Measurements from ENCODE around the gene PEX16.

PEX16 gene

DNA sequence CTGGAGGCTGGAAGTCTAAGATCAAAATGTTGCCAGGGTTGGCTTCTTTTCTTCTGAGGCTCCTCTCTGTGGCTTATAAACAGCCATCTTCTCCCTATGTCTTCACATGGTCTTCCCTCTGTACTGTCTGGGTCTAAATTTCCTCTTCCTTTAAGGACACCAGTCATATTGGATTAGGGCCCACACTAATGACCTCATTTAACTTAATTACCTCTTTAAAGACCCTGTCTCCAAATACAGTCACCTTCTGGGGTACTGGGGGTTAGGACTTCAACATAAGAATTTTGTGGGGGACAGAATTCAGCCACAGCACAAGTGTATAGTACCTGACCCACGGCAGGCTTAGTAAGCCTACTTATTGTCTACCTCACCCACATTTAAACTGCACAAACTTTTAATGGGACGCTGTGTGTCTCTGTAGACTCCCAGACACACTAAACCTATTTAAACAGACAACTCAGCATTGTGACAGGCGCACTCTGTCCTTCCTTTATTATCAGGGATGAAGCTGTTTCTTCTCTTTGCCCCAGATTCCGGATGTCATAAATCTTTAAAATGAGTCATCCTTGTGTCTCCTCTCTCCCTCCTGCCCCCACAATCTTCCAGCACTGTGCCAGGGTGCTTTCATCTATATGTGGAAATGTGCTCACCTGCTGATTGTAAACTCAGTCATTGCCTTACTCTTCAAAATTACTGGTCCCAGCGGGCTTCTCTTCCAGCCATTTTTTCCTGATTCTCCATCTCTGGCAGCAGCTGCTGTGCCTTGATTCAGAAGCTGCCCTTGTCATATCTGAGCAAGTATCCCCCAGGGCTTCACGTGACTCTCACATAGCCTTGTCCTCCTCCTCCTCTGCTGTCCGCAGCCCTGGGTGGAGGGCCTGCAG is 37.6 kb downstream of the PEX16 start:
- TF ChIP-seq ZFX (IDR thresholded peaks at IDR 0.05; ENCODE audit: borderline replicate concordance): no peak
- TF ChIP-seq, protein P1, sequence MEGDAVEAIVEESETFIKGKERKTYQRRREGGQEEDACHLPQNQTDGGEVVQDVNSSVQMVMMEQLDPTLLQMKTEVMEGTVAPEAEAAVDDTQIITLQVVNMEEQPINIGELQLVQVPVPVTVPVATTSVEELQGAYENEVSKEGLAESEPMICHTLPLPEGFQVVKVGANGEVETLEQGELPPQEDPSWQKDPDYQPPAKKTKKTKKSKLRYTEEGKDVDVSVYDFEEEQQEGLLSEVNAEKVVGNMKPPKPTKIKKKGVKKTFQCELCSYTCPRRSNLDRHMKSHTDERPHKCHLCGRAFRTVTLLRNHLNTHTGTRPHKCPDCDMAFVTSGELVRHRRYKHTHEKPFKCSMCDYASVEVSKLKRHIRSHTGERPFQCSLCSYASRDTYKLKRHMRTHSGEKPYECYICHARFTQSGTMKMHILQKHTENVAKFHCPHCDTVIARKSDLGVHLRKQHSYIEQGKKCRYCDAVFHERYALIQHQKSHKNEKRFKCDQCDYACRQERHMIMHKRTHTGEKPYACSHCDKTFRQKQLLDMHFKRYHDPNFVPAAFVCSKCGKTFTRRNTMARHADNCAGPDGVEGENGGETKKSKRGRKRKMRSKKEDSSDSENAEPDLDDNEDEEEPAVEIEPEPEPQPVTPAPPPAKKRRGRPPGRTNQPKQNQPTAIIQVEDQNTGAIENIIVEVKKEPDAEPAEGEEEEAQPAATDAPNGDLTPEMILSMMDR (IDR thresholded peaks at IDR 0.05): no peak
- H3K27ac ChIP-seq: no peak overlapping the region

DNA sequence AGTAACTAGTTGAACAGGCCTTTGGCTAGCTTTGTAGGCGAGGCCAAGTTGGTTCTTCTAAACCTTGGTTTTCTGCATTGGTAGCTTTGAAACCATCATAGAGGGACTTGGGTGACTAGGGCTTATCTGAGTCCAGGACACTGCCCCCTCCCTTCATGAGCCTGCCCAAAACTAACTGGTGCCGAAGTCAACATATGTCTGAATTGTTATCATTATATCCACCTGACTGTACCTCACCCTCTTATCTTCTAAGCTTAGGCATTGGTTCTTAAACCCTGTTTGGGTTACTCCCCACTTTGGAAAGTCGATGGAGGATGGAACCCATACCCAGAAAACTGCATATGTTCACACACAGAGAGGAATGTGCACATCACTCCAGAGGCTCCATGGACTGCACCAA is 39.8 kb downstream of the PEX16 start:
- no peak overlapping the region for H3K27ac ChIP-seq
- TF ChIP-seq, protein P1 (IDR thresholded peaks at IDR 0.05): no peak
- TF ChIP-seq ZFX (IDR thresholded peaks at IDR 0.05; ENCODE audit: borderline replicate concordance): no peak

DNA sequence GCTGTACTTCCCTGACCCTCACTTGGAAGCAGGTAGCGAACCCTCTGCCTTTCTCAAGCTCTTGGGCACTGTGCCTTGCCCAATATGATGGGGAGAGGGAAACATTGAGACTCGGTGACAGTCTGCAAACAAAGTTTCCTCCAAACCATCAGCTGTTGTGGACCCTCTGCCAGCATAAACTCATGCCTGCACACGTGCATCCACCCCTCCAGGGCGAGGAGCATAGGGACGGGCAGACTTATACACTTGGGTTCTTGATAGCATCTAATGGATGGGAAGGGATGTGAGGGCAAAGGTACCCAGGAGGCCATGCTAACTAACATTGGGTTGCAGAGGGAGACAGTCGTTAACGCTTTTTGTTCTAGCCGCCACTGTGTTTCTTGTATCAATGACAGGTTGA is 40.5 kb downstream of the PEX16 start:
- no peak overlapping the region for H3K27ac ChIP-seq
- TF ChIP-seq, protein P1 (IDR thresholded peaks at IDR 0.05): no peak
- no peak for TF ChIP-seq ZFX (IDR thresholded peaks at IDR 0.05; ENCODE audit: borderline replicate concordance)

DNA sequence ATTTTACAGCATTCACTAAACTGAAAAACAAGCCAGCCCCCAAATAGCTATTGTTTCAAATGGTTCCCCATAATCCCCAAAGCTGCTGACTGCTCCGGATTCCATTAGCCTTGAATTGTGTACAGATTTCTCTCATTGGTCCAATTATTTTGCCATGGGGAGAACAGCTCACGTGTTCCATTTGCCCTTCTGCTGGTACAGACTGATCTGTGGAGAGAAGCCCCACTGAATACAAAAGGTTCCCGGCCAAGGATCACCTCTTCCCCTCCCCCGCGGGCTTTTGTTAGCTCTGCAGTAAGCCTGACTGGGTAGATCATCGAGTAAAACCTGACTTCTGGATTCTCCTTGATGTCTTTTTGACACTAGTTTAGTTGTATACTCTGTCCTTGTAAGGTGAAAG is 41.3 kb downstream of the PEX16 start:
- TF ChIP-seq, protein P1 (IDR thresholded peaks at IDR 0.05): no peak
- no peak for TF ChIP-seq ZFX (IDR thresholded peaks at IDR 0.05; ENCODE audit: borderline replicate concordance)
- H3K27ac ChIP-seq: no peak overlapping the region

DNA sequence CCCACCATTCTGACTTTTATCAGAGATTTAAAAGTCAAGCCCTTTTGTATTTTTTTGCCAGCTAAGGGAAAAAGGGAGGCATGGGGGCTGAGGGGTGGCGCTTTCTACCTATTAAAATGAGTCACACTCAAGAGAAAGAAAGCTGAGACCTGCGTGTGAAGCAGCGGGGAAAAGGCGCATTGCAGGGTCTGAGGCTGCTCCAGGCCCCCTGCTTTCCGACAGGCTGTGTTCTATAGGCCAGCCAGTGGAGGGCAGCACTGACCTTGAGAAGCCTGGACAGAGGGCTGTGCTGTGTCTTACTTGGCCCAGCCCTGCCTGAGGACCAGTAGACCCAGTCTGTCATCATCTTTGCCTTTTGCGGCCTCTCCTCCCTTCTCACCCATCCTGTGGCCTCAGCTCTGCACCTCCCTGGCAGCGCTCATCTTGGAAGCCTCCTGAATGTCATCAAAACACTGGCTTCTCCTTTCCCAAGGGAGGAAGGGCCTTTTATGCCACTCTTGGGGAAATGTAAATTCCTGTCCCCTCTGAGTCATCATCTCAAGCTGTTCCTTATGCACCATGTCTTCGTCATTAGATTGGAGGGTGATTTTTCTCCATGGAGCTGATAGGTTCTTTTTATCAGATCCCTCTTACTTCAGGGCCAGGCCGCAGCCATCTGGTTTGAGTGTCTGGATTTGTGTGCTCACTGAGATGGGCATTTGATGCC is 44.9 kb downstream of the PEX16 start:
- TF ChIP-seq ZFX (IDR thresholded peaks at IDR 0.05; ENCODE audit: borderline replicate concordance): no peak
- TF ChIP-seq, protein P1 (IDR thresholded peaks at IDR 0.05): peak; percentile 75

DNA sequence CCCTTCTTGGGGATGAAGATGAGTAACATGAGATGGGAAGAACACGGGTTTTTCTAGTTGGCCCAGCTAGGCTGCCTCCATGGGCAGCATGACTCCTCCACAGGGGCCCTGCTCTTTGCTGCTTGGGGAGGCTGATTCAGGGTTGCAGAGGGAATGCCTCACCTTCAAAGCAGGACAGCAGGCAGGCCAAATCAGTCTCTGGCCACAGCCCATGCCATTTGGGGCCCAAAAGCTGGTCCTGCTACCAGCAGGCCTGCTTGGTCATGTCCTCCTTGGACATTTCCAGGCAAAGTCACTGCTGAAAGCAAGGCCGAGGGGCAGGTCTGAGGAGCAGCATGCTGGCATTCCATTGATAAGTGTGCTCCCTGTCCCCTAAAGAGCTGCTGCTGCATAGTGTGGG is 46.0 kb downstream of the PEX16 start:
- H3K27ac ChIP-seq: no peak overlapping the region
- TF ChIP-seq, protein P1 (IDR thresholded peaks at IDR 0.05): no peak
- TF ChIP-seq ZFX (IDR thresholded peaks at IDR 0.05; ENCODE audit: borderline replicate concordance): no peak

More for the DNA sequence above, 44.9 kb downstream of the PEX16 start:
- H3K27ac ChIP-seq: no peak overlapping the region

DNA sequence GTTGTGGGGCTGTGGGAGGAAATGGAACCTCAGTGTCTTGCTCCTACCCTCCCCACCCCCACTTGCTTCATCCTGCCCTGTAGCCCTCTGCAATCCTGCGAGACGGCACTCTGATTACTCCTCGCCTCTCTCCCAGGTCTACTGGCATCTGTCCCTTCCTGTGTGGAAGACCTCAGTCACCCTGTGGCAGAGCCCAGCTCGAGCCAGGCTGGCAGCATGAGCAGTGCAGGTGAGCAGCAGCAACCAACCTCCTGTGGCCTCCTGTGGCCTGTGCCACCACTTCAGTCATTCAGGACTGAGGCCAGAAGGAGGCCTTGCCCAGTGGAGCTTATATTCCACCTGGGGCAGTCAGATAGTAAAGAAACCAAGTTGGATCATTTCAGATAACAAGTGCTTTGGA is 47.0 kb downstream of the PEX16 start:
- TF ChIP-seq, protein P1 (IDR thresholded peaks at IDR 0.05): no peak
- TF ChIP-seq ZFX (IDR thresholded peaks at IDR 0.05; ENCODE audit: borderline replicate concordance): no peak
- no peak overlapping the region for H3K27ac ChIP-seq

All from 22Rv1 (cell line).